ENCODE results near the gene PFDN4.

PFDN4 gene

DNA sequence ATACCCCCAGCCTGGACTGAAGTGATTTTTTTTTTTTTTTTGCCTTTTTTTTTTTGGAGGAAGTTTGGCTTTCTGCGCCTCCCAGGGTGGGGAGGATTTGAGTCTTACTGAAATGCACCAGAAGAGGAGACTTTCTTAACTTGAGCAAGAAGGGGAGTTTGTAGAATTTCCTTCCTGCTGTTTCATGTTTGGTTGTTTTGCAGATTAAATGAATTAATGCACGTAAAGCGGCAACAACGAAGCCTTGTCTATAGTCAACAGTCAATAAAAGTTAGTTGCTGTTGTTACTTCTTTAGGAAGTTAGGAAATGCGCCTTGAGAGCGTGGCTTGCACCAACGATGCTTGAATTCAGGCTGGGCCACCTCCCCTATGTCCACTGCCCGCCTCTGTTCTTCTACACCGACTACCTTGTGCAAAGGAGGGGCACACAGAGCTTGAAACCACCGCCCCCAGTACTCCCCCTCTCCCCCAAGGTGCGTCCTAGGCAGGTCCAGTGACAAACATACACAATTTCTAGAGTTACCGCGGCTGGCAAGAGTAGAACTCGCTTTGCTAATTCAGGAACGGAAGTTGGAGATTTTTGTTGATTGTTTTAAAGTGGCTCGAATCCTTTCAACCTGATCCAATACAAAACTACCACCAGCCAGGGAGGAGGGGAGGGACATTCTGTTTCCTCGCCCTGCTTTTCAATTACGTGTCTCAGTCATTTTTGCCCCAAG, 33.3 kb upstream of the PFDN4 start:
- DNase-seq (ENCODE audit: low read depth, low spot score): peak; percentile 6
- no peak overlapping the region for H3K4me3 ChIP-seq (ENCODE audit: low read depth, low read length)
- in situ Hi-C loops (cut with HindIII; ENCODE audit: low sequenced_read_pairs): no loop called here
- TF ChIP-seq, protein P1, sequence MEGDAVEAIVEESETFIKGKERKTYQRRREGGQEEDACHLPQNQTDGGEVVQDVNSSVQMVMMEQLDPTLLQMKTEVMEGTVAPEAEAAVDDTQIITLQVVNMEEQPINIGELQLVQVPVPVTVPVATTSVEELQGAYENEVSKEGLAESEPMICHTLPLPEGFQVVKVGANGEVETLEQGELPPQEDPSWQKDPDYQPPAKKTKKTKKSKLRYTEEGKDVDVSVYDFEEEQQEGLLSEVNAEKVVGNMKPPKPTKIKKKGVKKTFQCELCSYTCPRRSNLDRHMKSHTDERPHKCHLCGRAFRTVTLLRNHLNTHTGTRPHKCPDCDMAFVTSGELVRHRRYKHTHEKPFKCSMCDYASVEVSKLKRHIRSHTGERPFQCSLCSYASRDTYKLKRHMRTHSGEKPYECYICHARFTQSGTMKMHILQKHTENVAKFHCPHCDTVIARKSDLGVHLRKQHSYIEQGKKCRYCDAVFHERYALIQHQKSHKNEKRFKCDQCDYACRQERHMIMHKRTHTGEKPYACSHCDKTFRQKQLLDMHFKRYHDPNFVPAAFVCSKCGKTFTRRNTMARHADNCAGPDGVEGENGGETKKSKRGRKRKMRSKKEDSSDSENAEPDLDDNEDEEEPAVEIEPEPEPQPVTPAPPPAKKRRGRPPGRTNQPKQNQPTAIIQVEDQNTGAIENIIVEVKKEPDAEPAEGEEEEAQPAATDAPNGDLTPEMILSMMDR (IDR thresholded peaks at IDR 0.05; ENCODE audit: low read depth, low read length): no peak

DNA sequence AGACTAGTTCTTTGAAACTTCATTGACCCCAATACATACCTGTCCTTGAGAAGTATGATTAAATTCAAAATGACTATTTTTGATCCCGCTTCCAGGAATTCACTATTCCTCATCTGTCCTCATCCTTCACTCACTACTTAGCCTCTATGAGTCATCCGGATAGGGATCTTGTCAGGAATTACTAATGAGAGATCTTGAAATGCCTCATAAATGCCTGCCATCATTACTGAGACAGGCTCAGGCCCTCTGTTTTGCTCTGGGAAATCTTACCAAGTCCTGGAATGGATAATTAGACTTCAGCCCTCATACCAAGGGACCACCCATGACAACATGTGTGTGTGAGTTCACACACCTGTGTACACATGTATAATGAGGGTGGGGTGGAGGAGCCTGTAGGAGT, 31.3 kb upstream of the PFDN4 start:
- in situ Hi-C loops (cut with HindIII; ENCODE audit: low sequenced_read_pairs): no loop called here
- TF ChIP-seq, protein P1 (IDR thresholded peaks at IDR 0.05; ENCODE audit: low read depth, low read length): no peak
- no peak overlapping the region for H3K4me3 ChIP-seq (ENCODE audit: low read depth, low read length)
- DNase-seq (ENCODE audit: low read depth, low spot score): no peak

DNA sequence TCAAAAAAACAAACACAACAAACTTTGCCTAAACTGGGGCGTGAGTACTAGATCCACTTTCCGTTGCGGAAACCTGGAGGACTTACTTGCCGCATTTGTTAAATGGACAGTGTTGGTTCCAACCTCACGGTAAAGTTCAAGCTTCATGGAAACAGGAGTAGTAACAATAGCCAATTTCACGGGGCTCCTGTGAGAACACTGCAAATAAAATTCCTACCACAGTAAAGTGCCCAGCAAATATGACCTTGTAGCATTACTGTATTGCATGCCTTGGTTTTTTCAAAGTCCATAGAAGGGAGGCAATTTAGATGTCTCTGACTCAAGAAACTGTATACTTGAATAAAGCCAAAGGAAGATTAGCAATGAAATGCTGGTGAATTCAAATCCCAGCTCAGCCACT, 30.5 kb upstream of the PFDN4 start:
- DNase-seq (ENCODE audit: low read depth, low spot score): no peak
- TF ChIP-seq, protein P1 (IDR thresholded peaks at IDR 0.05; ENCODE audit: low read depth, low read length): no peak
- no peak overlapping the region for H3K4me3 ChIP-seq (ENCODE audit: low read depth, low read length)
- in situ Hi-C loops (cut with HindIII; ENCODE audit: low sequenced_read_pairs): no loop called here

DNA sequence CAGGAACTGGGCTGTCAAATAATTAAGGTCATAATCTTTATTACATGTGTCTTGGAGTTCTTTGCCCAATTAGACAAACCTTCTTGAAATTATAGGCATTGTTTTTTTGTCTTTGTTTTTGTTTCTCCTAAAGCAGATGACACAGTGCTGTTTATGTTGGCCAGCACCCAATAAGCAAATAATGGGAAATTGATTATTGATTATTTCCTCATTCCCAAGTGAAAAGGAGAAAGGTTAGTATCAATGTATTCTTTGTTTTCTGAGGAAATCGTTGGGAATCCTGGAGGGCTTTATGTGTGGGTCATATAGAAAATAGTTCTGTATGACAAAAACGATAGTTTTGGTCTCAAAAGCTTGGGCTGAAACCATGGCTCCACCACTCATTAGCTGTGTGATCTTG, 29.6 kb upstream of the PFDN4 start:
- TF ChIP-seq, protein P1 (IDR thresholded peaks at IDR 0.05; ENCODE audit: low read depth, low read length): no peak
- in situ Hi-C loops (cut with HindIII; ENCODE audit: low sequenced_read_pairs): no loop called here
- no peak for DNase-seq (ENCODE audit: low read depth, low spot score)
- no peak overlapping the region for H3K4me3 ChIP-seq (ENCODE audit: low read depth, low read length)

DNA sequence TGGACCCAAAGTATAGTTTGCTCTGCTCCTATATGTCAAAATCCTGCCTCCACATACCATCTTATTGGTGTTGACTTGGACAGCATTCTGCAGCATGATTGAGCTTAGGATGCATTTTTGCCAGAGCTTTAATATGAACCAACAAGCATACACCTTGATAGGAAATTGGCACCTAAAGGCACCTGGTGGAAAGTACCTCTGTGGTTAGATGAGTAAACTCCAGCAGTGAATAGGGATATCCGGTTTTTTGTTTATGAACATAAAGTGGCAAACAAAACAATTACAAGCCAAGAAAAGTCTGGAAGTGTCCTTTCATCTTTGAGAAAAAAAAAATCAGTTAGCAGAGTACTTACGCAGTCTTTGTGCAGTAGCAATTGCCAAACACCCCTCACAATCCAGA, 27.9 kb upstream of the PFDN4 start:
- in situ Hi-C loops (cut with HindIII; ENCODE audit: low sequenced_read_pairs): no loop called here

DNA sequence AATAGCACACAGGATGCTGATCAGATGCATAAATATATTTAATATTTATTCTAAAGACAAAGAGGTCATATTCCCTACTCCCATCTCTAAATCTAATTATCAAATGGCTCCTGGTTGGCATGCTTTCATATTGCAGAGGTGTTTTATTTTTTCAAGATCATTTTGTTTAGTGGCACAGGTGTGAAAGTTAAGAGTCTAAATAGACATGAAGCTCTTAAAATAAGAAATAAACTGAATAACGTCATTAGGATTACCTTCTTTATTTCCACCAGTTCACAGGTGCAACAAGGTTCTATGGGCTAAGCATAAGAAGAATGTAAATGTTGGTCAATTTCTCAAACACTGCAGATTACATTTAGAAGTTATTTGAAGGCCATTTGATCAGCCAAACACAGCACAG, 27.0 kb upstream of the PFDN4 start:
- no peak overlapping the region for H3K4me3 ChIP-seq (ENCODE audit: low read depth, low read length)
- TF ChIP-seq, protein P1 (IDR thresholded peaks at IDR 0.05; ENCODE audit: low read depth, low read length): no peak
- DNase-seq (ENCODE audit: low read depth, low spot score): no peak
- in situ Hi-C loops (cut with HindIII; ENCODE audit: low sequenced_read_pairs): no loop called here

More for the DNA sequence above, 27.9 kb upstream of the PFDN4 start:
- no peak for DNase-seq (ENCODE audit: low read depth, low spot score)
- H3K4me3 ChIP-seq (ENCODE audit: low read depth, low read length): no peak overlapping the region
- TF ChIP-seq, protein P1 (IDR thresholded peaks at IDR 0.05; ENCODE audit: low read depth, low read length): no peak

Measured in astrocyte of the spinal cord (primary cell).